ENCODE results near the gene SPDYE2. TPM values are rescaled to one million over a fixed set of nuclear protein-coding genes. Genes with fewer than 3 reads are reported as not detected.
"Not testable (repeated sequence)": the region's sequence is repeated elsewhere in the genome, so short reads cannot be mapped to it uniquely, and the experiment has no call there.

Gene SPDYE2
- total RNA-seq, 2 experiments from 2014 or later, result 0.31 TPM; not detected in 1

- CTCF ChIA-PET; H3K27me3 Mint-ChIP-seq (ENCODE audit: low read depth); H3K4me1 Mint-ChIP-seq (ENCODE audit: low read depth); ATAC-seq; H3K4me3 Mint-ChIP-seq; H3K9me3 Mint-ChIP-seq (ENCODE audit: insufficient read depth); DNase-seq; POLR2A ChIA-PET; H3K27ac Mint-ChIP-seq; H3K36me3 Mint-ChIP-seq (ENCODE audit: low read depth): not testable (repeated sequence)
These were observed 30.2 kb upstream of the SPDYE2 start for GRCh38 chr7:102520797-102521196.

GRCh38 chr7:102524803-102525202, 26.2 kb upstream of the SPDYE2 start:
- H3K9me3 Mint-ChIP-seq (ENCODE audit: insufficient read depth); POLR2A ChIA-PET; CTCF ChIA-PET; H3K27ac Mint-ChIP-seq; H3K4me3 Mint-ChIP-seq; H3K4me1 Mint-ChIP-seq (ENCODE audit: low read depth); DNase-seq; H3K36me3 Mint-ChIP-seq (ENCODE audit: low read depth); H3K27me3 Mint-ChIP-seq (ENCODE audit: low read depth): not testable (repeated sequence)
- ATAC-seq, result peak; percentile 10

- H3K4me1 Mint-ChIP-seq (ENCODE audit: low read depth); DNase-seq; POLR2A ChIA-PET; ATAC-seq; CTCF ChIA-PET; H3K36me3 Mint-ChIP-seq (ENCODE audit: low read depth); H3K9me3 Mint-ChIP-seq (ENCODE audit: insufficient read depth); H3K27ac Mint-ChIP-seq; H3K27me3 Mint-ChIP-seq (ENCODE audit: low read depth); H3K4me3 Mint-ChIP-seq: not testable (repeated sequence)
These were observed 23.8 kb upstream of the SPDYE2 start for GRCh38 chr7:102527182-102527581.

- DNase-seq; ATAC-seq; POLR2A ChIA-PET; H3K4me3 Mint-ChIP-seq; H3K36me3 Mint-ChIP-seq (ENCODE audit: low read depth); H3K9me3 Mint-ChIP-seq (ENCODE audit: insufficient read depth); H3K27ac Mint-ChIP-seq; CTCF ChIA-PET; H3K4me1 Mint-ChIP-seq (ENCODE audit: low read depth); H3K27me3 Mint-ChIP-seq (ENCODE audit: low read depth): not testable (repeated sequence)
These were observed 22.9 kb upstream of the SPDYE2 start for GRCh38 chr7:102527822-102528793.

- H3K9me3 Mint-ChIP-seq (ENCODE audit: insufficient read depth); ATAC-seq; DNase-seq; H3K4me3 Mint-ChIP-seq; CTCF ChIA-PET; H3K36me3 Mint-ChIP-seq (ENCODE audit: low read depth); H3K27me3 Mint-ChIP-seq (ENCODE audit: low read depth); H3K4me1 Mint-ChIP-seq (ENCODE audit: low read depth); POLR2A ChIA-PET; H3K27ac Mint-ChIP-seq: not testable (repeated sequence)
These were observed 19.4 kb upstream of the SPDYE2 start for GRCh38 chr7:102531583-102531982.

- H3K27ac Mint-ChIP-seq; H3K27me3 Mint-ChIP-seq (ENCODE audit: low read depth); H3K9me3 Mint-ChIP-seq (ENCODE audit: insufficient read depth); H3K36me3 Mint-ChIP-seq (ENCODE audit: low read depth); H3K4me1 Mint-ChIP-seq (ENCODE audit: low read depth); DNase-seq; ATAC-seq; CTCF ChIA-PET; POLR2A ChIA-PET; H3K4me3 Mint-ChIP-seq: not testable (repeated sequence)
These were observed 18.9 kb upstream of the SPDYE2 start for GRCh38 chr7:102532127-102532526.

- H3K4me3 Mint-ChIP-seq; ATAC-seq; H3K27me3 Mint-ChIP-seq (ENCODE audit: low read depth); H3K4me1 Mint-ChIP-seq (ENCODE audit: low read depth); H3K36me3 Mint-ChIP-seq (ENCODE audit: low read depth); POLR2A ChIA-PET; DNase-seq; CTCF ChIA-PET; H3K27ac Mint-ChIP-seq; H3K9me3 Mint-ChIP-seq (ENCODE audit: insufficient read depth): not testable (repeated sequence)
These were observed 15.9 kb upstream of the SPDYE2 start for GRCh38 chr7:102535062-102535615.

- CTCF ChIA-PET; H3K9me3 Mint-ChIP-seq (ENCODE audit: insufficient read depth); H3K36me3 Mint-ChIP-seq (ENCODE audit: low read depth); H3K27me3 Mint-ChIP-seq (ENCODE audit: low read depth); DNase-seq; POLR2A ChIA-PET; H3K4me1 Mint-ChIP-seq (ENCODE audit: low read depth); H3K4me3 Mint-ChIP-seq; ATAC-seq; H3K27ac Mint-ChIP-seq: not testable (repeated sequence)
These were observed 10.4 kb upstream of the SPDYE2 start for GRCh38 chr7:102540604-102541003.

GRCh38 chr7:102542083-102542482, 8.9 kb upstream of the SPDYE2 start:
- H3K27ac Mint-ChIP-seq; DNase-seq; H3K4me1 Mint-ChIP-seq (ENCODE audit: low read depth); H3K27me3 Mint-ChIP-seq (ENCODE audit: low read depth); POLR2A ChIA-PET; H3K36me3 Mint-ChIP-seq (ENCODE audit: low read depth); H3K9me3 Mint-ChIP-seq (ENCODE audit: insufficient read depth); ATAC-seq; H3K4me3 Mint-ChIP-seq; CTCF ChIA-PET: not testable (repeated sequence)

- H3K36me3 Mint-ChIP-seq (ENCODE audit: low read depth); H3K27me3 Mint-ChIP-seq (ENCODE audit: low read depth): not testable (repeated sequence)
These were observed 8.3 kb upstream of the SPDYE2 start for GRCh38 chr7:102542771-102543170.

GRCh38 chr7:102543596-102543995, 7.4 kb upstream of the SPDYE2 start, which contains the start of gene UPK3BL2:
UPK3BL2 (minus strand) TSS chr7:102543696; CDS start chr7:102543636, 60 bp downstream.
- H3K9me3 Mint-ChIP-seq (ENCODE audit: insufficient read depth); POLR2A ChIA-PET; ATAC-seq; H3K27ac Mint-ChIP-seq; H3K27me3 Mint-ChIP-seq (ENCODE audit: low read depth); H3K4me3 Mint-ChIP-seq; DNase-seq; CTCF ChIA-PET; H3K36me3 Mint-ChIP-seq (ENCODE audit: low read depth); H3K4me1 Mint-ChIP-seq (ENCODE audit: low read depth): not testable (repeated sequence)

More at GRCh38 chr7:102542771-102543170, 8.3 kb upstream of the SPDYE2 start:
- ATAC-seq; CTCF ChIA-PET; H3K27ac Mint-ChIP-seq; H3K4me3 Mint-ChIP-seq; DNase-seq; POLR2A ChIA-PET; H3K9me3 Mint-ChIP-seq (ENCODE audit: insufficient read depth); H3K4me1 Mint-ChIP-seq (ENCODE audit: low read depth): not testable (repeated sequence)

GRCh38 chr7:102544372-102544771, 6.7 kb upstream of the SPDYE2 start:
- H3K4me3 Mint-ChIP-seq; H3K27me3 Mint-ChIP-seq (ENCODE audit: low read depth); H3K27ac Mint-ChIP-seq; POLR2A ChIA-PET; ATAC-seq; CTCF ChIA-PET; H3K9me3 Mint-ChIP-seq (ENCODE audit: insufficient read depth); DNase-seq; H3K4me1 Mint-ChIP-seq (ENCODE audit: low read depth); H3K36me3 Mint-ChIP-seq (ENCODE audit: low read depth): not testable (repeated sequence)
